ENCODE data around the gene PNPLA7.
A peak's percentile ranks its signal among the peaks of the same experiment; 100 is the strongest.
"Not testable (repeated sequence)": the region's sequence is repeated elsewhere in the genome, so short reads cannot be mapped to it uniquely, and the experiment has no call there.

PNPLA7 gene

GRCh38 chr9:137575364-137575715, 25.1 kb upstream of the PNPLA7 start:
- no peak for DNase-seq (ENCODE audit: low read depth)

GRCh38 chr9:137574192-137574591, 24.0 kb upstream of the PNPLA7 start:
- no peak for DNase-seq (ENCODE audit: low read depth)

- DNase-seq (ENCODE audit: low read depth), result no peak
These were observed 20.4 kb upstream of the PNPLA7 start for GRCh38 chr9:137570566-137570965.

GRCh38 chr9:137569609-137570203, 19.5 kb upstream of the PNPLA7 start:
- DNase-seq (ENCODE audit: low read depth), result no peak

- not testable (repeated sequence) for DNase-seq (ENCODE audit: low read depth)
These were observed 18.2 kb upstream of the PNPLA7 start for GRCh38 chr9:137568445-137568844.

GRCh38 chr9:137564817-137565411, 14.7 kb upstream of the PNPLA7 start:
- no peak for DNase-seq (ENCODE audit: low read depth)

- DNase-seq (ENCODE audit: low read depth), result no peak
These were observed 13.9 kb upstream of the PNPLA7 start for GRCh38 chr9:137564134-137564533.

GRCh38 chr9:137558127-137558526, 7.9 kb upstream of the PNPLA7 start:
- no peak for DNase-seq (ENCODE audit: low read depth)

- no peak for DNase-seq (ENCODE audit: low read depth)
These were observed 6.1 kb upstream of the PNPLA7 start for GRCh38 chr9:137556069-137556838.

- DNase-seq (ENCODE audit: low read depth), result no peak
These were observed 5.0 kb upstream of the PNPLA7 start for GRCh38 chr9:137555179-137555578.

- no peak for DNase-seq (ENCODE audit: low read depth)
These were observed 4.1 kb upstream of the PNPLA7 start for GRCh38 chr9:137554349-137554748.

- DNase-seq (ENCODE audit: low read depth), result not testable (repeated sequence)
These were observed 3.5 kb upstream of the PNPLA7 start for GRCh38 chr9:137553654-137554053.

GRCh38 chr9:137552022-137552768, 2.0 kb upstream of the PNPLA7 start:
- no peak for DNase-seq (ENCODE audit: low read depth)

- DNase-seq (ENCODE audit: low read depth), result peak; percentile 88
These were observed 1.2 kb upstream of the PNPLA7 start, which contains the start of gene MRPL41 for GRCh38 chr9:137551264-137552021. MRPL41 (plus strand) TSS chr9:137551879; CDS start chr9:137552082, 203 bp downstream.

GRCh38 chr9:137550958-137551263, 709 bp upstream of the PNPLA7 start:
- not testable (repeated sequence) for DNase-seq (ENCODE audit: low read depth)

GRCh38 chr9:137547687-137548543, 2.3 kb downstream of the PNPLA7 start:
- no peak for DNase-seq (ENCODE audit: low read depth)

GRCh38 chr9:137545123-137545522, 5.1 kb downstream of the PNPLA7 start:
- DNase-seq (ENCODE audit: low read depth), result peak; percentile 87

- DNase-seq (ENCODE audit: low read depth), result peak; percentile 64
These were observed 5.9 kb downstream of the PNPLA7 start for GRCh38 chr9:137544176-137544760.

GRCh38 chr9:137543237-137543963, 6.8 kb downstream of the PNPLA7 start:
- DNase-seq (ENCODE audit: low read depth), result no peak

GRCh38 chr9:137542486-137542885, 7.7 kb downstream of the PNPLA7 start:
- no peak for DNase-seq (ENCODE audit: low read depth)
